ENCODE data around the gene PFKFB4. TPM values are rescaled to one million over a fixed set of nuclear protein-coding genes. Genes with fewer than 3 reads are reported as not detected.
A peak's percentile ranks its signal among the peaks of the same experiment; 100 is the strongest.

PFKFB4 gene
- total RNA-seq, 1 donor = 18.1 TPM

GRCh38 chr3:48567090-48567489, 10.5 kb upstream of the PFKFB4 start:
- TF ChIP-seq, protein P1, sequence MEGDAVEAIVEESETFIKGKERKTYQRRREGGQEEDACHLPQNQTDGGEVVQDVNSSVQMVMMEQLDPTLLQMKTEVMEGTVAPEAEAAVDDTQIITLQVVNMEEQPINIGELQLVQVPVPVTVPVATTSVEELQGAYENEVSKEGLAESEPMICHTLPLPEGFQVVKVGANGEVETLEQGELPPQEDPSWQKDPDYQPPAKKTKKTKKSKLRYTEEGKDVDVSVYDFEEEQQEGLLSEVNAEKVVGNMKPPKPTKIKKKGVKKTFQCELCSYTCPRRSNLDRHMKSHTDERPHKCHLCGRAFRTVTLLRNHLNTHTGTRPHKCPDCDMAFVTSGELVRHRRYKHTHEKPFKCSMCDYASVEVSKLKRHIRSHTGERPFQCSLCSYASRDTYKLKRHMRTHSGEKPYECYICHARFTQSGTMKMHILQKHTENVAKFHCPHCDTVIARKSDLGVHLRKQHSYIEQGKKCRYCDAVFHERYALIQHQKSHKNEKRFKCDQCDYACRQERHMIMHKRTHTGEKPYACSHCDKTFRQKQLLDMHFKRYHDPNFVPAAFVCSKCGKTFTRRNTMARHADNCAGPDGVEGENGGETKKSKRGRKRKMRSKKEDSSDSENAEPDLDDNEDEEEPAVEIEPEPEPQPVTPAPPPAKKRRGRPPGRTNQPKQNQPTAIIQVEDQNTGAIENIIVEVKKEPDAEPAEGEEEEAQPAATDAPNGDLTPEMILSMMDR (IDR thresholded peaks at IDR 0.05; ENCODE audit: insufficient read depth, low read depth, low read length) = no peak
- no peak overlapping the region for H3K4me3 ChIP-seq (ENCODE audit: low read depth, low read length)
- DNase-seq (ENCODE audit: low read depth) = no peak

GRCh38 chr3:48566401-48566760, 9.8 kb upstream of the PFKFB4 start:
- TF ChIP-seq, protein P1 (IDR thresholded peaks at IDR 0.05; ENCODE audit: insufficient read depth, low read depth, low read length) = no peak
- no peak overlapping the region for H3K4me3 ChIP-seq (ENCODE audit: low read depth, low read length)
- DNase-seq (ENCODE audit: low read depth) = no peak

DNA sequence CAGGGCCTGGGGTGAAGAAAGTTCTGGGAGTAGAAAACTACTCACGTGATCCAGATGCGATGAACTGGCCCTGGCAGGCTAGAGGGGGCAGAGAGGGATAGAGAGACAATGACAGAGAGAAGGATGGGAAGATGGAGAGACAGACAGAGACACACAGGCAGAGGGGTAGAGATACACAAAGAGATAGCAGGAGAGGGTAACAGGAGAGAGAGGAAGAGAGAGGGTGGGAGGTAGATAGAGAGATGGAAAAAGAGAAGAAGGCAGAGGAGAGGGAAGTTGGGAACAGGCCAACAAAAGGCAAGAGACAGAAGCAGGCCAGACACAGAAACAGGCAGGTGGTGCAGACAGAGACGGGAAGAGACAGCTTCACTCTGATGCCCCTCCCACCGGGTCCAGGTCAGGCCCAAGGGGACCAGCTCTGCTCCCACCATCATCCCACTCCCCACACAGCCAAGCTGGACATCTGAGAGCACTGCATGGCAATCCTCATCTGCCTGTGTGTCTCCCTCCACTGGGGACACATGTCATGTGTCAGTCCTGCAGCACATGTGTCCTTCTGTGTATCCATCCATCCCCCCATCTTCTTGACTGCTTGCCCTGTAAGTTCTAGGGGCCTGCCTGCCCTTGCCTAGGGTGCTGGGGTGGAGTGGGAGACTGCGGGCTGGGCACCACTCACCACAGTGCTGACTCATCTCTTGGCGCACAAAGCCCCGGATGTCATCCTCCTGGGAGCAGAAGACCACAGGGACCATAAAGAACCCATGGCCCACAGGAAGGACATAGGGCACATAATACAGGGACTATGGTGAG, 9.2 kb upstream of the PFKFB4 start:
- H3K4me3 ChIP-seq (ENCODE audit: low read depth, low read length) = no peak overlapping the region
- DNase-seq (ENCODE audit: low read depth) = peak; percentile 71
- TF ChIP-seq, protein P1 (IDR thresholded peaks at IDR 0.05; ENCODE audit: insufficient read depth, low read depth, low read length) = no peak

DNA sequence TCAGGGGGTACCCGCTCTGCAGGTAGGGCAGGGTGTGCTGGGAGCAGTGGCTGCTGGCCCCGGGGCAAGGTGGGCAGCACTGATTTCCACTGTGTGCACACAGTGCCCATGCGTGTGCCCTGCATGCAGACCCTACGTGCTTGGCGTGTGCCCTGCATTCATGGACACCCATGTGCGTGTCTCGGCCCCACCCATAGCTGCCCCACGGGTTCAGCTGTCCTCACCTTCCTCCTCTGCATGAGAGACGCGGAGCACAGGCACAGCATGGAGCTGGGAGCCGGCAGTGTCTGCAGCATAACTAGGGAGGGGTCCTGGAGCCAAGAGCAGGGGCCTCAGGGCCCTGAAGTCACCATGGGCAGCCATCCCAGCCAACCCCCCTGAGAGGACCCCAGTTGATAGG, 8.6 kb upstream of the PFKFB4 start:
- TF ChIP-seq, protein P1 (IDR thresholded peaks at IDR 0.05; ENCODE audit: insufficient read depth, low read depth, low read length) = no peak
- H3K4me3 ChIP-seq (ENCODE audit: low read depth, low read length) = no peak overlapping the region
- no peak for DNase-seq (ENCODE audit: low read depth)

DNA sequence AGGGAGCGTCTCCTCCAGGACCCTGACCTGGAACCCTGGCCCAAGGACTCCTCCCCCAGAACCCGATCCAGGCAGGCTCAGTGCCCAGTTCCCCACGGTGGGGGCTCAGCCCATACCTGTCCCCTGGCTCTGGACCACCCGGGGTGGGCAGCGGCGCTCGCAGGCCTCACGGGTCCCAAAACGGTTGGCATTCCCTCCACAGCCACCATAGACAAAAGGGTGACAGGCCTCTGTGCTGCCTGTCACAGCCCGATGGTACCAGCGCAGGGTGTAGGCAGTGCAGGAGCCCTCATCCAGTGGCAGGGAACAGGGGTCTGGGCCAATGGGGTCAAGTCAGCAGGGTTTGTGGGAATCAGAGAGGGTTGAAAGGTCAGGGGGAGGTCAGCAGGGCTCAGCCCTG, 8.1 kb upstream of the PFKFB4 start:
- no peak overlapping the region for H3K4me3 ChIP-seq (ENCODE audit: low read depth, low read length)
- DNase-seq (ENCODE audit: low read depth) = no peak
- TF ChIP-seq, protein P1 (IDR thresholded peaks at IDR 0.05; ENCODE audit: insufficient read depth, low read depth, low read length) = no peak

GRCh38 chr3:48564022-48564421, 7.4 kb upstream of the PFKFB4 start:
- TF ChIP-seq, protein P1 (IDR thresholded peaks at IDR 0.05; ENCODE audit: insufficient read depth, low read depth, low read length) = no peak
- DNase-seq (ENCODE audit: low read depth) = peak; percentile 62
- H3K4me3 ChIP-seq (ENCODE audit: low read depth, low read length) = no peak overlapping the region
